NK-92 (cell line): ENCODE data around the gene SPECC1L.

Experiments
- DNase-seq: peaks from one replicate; lab custom pipeline; 2025; ENCODE audit not compliant: unreplicated experiment; lab: John Stamatoyannopoulos, UW

SPECC1L gene

DNA sequence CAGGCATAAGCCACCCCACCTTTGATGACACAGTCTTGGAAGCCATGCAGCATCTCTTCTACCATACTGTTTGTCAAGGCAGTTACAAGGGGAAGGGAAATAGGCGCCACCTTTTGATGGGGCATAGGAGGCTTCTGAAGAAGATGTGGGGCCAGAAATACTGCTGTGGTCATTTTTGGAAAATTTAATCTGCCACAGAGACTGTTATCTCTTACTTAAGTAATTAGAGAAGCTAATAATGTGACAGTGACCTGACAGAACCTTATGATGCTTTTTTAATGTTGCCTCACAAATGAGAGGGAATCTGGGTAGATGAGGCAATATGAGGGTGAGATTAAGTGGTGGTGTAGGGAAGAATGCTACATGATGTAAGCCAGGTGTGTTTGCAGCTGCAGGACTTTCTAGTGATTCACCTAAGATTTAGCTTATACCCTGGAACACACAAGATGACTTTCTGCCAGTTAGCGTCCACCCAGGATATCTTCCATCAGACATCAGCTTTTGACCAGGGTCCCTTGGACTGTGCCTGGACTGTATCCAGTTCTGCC is 122.5 kb downstream of the SPECC1L start:
- DNase-seq, result no peak

GRCh38 chr22:24393848-24394247 is 123.2 kb downstream of the SPECC1L start:
- DNase-seq, result no peak

DNA sequence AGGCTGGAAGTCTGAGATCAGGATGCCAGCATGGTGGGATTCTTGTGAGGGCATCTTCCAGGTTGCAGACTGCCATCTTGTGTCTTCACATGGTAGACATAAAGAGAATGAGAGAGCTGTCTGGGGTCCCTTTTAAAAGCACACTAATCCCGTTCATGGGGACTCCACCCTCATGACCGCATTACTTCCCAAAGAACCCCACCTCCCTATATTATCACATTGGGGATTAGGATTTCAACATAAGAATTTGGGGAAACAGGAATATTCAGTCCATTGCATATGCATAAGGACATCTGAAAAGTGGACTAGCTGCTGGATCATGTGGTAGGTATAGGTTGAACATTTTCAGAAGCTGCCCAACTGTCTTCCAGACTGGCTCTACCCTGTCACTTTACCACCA is 123.6 kb downstream of the SPECC1L start:
- DNase-seq, result no peak

GRCh38 chr22:24398409-24398808 is 127.8 kb downstream of the SPECC1L start:
- no peak for DNase-seq

DNA sequence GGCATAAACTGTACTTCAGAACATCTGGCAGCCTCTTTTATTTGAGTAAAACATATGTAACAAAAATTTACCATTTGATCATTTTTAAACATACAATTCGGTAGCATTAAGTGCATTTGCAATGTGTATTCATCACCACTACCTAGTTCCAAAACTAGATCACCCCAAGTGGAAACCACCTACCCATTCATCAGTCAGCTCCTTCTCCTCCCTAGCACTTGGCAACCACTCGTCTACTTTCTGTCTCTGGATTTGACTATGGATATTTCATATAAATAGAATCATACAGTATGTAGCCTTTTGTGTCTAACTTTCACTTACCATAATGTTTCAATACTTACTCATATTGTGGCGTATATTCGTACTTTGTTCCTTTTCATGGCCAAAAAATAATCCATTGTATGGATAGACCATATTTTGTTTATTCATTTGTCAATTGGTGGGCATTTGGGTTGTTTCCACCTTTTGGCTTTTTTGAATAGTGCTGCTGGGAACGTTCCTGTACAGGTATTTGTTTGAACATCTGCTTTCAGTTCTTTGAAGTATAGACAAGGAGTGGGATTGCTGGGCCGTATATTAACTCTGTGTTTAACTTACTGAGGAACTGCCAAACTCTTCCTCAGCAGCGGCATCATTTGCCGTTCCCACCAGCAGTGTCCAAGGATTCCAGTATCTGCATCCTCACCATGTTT is 129.5 kb downstream of the SPECC1L start:
- DNase-seq, result no peak

DNA sequence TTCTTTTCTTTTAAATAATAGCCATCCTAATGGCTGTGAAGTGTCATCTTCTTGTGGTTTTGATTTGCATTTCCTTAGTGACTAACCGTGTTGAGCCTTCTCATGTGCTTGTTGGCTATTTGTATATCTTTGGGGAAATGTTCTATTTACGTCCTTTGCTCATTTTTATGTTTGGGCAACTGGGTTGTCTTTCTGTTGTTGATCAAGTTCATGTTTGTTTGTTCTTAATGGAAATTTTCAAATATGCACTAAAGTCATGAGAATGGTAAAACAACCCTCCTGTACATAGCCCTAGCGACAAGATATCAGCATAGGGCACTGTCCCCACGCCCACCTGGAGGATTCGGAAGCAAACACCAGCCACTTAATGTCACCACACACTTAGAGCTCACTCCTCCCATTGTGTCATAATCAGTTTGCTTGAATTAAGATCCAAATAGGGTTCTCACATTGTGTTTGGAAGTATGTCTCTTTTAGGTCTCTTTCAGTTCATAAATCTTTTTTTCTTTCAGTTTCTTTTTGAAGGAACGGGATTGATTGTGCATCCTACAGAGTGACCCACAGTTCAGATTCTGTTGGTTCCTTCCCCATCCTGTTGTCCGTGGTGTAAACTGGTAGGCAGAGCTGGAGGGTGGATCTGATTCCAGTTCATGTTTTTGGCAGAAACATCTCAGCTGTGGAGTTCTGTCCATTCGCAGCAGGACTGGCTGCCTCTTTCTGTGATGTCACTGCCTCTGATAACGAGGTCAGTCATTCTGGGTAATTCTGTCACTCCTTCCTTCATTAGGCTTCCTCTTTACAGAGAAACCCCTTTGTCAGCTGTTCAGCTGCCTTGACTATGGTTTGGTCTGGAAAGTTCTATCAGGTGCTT is 130.3 kb downstream of the SPECC1L start:
- DNase-seq, result no peak

GRCh38 chr22:24401931-24402367 is 131.3 kb downstream of the SPECC1L start:
- DNase-seq, result no peak

DNA sequence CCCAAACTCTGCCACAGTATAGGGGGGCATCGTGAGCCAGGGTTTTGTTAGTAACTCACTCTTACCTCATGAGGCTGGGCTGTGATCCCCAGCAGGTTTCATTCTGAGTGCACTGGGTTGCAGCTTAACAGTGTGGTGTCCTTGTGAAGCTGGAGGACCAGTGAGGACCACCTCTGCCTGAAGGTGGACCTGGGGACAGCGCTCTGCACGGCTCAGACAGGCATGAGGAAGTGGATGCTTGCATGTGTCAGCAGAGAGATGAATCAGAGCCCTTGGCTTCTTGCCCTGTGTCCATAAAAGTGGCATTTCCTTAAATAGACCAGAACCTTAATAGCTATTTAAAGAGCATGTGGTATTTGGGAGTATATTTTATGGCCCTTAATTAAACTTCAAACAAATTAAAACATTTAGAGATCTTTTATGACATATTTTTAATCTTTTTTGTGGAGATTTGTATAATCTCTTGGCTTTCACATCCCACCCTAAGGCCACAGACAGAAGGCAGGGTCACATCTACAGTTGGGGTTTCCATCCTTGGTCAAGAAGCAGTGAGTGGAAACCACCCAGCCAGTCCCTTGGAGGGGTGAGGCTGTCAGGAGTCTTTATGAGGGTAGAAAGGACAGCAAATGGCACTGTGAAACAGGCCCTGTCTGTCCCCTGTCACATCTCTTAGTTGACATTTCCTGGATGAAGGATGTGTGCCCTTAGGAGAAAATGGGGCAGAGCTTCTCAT is 132.0 kb downstream of the SPECC1L start:
- DNase-seq, result no peak

DNA sequence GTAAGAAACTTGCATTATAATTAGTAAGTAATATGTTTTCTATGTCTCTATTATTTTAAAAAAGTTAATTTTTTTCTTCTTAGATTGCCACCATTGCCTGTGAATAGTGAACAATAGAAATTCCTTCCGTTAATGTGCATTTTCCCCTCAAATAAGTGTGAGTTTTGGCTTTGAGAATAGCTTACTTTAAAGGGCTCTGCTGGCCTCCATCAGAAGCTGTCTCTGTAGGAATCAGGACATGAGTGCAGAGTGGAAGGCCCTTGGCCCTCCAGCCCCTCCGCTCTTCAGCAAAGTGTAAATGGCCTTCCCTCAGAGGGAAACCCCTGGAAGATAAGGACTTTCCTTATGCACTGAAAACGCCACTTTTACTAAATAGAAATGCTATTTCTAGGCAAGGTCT is 132.7 kb downstream of the SPECC1L start:
- no peak for DNase-seq

DNA sequence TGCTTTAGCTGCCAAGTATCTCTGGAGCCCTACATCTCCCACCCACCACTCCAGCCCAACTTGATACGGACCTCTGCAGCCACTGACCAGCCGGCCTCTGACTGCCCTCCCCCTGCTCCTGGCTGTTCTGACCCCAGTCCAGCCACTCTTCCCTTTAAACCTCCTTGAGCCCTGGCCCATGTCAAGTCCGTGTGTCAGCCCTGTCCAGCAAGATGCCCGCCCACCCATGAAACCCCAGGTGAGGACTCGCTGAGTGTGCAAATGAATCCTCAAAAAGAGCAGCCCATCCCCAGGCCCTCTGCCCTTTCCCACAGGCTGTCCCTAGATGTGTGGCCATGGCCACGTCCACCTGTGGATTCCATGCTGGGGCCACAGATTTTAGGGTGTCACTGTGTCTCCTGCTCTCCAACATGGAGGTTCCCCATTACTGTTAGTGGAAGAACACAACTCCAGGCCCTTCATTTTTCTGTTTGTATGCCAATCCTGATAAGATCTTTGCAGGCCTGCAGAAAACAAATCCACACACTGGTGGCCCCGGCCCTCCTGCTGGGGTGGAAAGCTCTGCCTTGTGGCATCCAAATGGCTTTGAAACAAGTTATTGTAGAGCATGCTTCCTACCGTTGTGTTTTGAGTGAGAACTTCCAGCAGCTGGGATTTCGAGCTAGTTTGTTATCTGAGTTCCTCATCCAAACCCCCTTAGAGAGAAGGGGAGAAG is 134.1 kb downstream of the SPECC1L start:
- DNase-seq, result no peak

GRCh38 chr22:24405631-24406321 is 135.1 kb downstream of the SPECC1L start:
- no peak for DNase-seq

- no peak for DNase-seq
Measured at GRCh38 chr22:24406322-24407277, 136.0 kb downstream of the SPECC1L start.

DNA sequence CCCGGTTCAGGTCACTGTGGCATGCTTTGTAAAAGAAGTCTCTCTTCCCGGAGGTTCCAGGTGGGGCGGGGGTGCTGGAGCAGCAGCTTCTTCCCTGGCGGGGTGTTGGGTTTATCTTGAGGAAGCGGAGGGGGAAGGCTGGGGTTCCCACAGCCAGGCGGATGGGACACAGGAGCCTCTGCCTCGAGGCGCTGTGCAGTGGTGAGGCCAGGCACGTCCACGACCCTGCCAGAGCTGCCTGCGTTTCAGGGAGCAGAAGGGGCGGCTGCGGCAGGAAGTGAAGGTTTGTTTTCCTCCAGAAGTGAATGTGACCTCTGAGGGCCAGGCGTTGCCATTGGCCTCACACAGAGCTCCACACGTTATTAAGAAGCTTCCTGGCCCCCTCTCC is 136.6 kb downstream of the SPECC1L start:
- DNase-seq, result no peak

GRCh38 chr22:24407884-24408283 is 137.3 kb downstream of the SPECC1L start:
- no peak for DNase-seq

- no peak for DNase-seq
Measured at GRCh38 chr22:24408630-24409029, 138.0 kb downstream of the SPECC1L start.

- no peak for DNase-seq
Measured at GRCh38 chr22:24409707-24410106, 139.1 kb downstream of the SPECC1L start.

DNA sequence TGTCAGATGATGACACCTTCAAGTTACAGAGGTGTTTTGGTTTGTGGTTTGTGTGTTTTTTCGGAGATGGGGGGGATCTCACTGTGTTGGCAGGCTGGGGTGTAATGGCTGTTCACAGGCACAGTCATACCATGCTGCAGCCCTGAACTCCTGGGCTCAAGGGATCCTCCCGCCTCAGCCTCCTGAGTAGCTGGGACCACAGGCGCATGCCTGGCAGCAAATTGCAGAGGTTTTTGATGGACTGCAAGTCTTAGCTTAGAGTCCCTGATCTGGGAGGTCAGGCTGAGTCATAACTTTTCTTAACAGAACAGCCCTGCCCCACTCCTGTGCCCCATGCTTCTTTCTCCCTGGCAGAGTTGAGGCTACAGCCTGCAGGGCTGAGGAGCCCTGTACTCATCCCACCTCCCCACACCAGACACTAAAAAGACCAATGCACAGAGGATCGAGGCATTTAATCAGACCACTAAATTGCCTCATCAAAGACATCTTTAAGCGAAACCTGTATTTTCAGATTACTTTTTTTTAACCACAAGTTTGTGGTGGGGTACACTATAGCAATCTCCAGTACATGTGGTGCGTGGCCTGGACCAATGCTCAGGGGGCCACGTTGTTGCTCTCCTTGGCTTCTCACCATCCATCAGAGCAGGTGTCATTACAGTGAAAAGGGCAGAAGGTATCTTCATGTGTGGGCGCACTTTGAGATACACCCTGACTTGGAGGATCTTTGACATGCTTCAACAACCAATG is 139.7 kb downstream of the SPECC1L start:
- DNase-seq, result no peak

- no peak for DNase-seq
Measured at GRCh38 chr22:24411256-24412004, 140.8 kb downstream of the SPECC1L start.
